GM19468 (cell line): ENCODE data around the gene SIDT2.
"Not testable (repeated sequence)": the region's sequence is repeated elsewhere in the genome, so short reads cannot be mapped to it uniquely, and the experiment has no call there.

Experiments used
- ATAC-seq: cut with Tn5 transposase; IDR thresholded peaks from one replicate; pipeline ENCODE4 v1.9.1; 2021; ENCODE audit warnings: mild to moderate bottlenecking, moderate library complexity, moderate number of reproducible peaks; ENCODE audit not compliant: unreplicated experiment; ENCODE audit errors: extremely low read depth

Gene SIDT2

GRCh38 chr11:117200813-117201657, 22.5 kb downstream of the SIDT2 start:
- no peak for ATAC-seq

- ATAC-seq: no peak
Measured at GRCh38 chr11:117201658-117202305, 23.2 kb downstream of the SIDT2 start.

- no peak for ATAC-seq
Measured at GRCh38 chr11:117202386-117203068, 24.0 kb downstream of the SIDT2 start.

GRCh38 chr11:117203069-117203407, 24.5 kb downstream of the SIDT2 start:
- no peak for ATAC-seq

- no peak for ATAC-seq
Measured at GRCh38 chr11:117204283-117205080, 25.9 kb downstream of the SIDT2 start.

- no peak for ATAC-seq
Measured at GRCh38 chr11:117205211-117205818, 26.8 kb downstream of the SIDT2 start.

GRCh38 chr11:117206111-117206510, 27.6 kb downstream of the SIDT2 start:
- ATAC-seq: not testable (repeated sequence)

- not testable (repeated sequence) for ATAC-seq
Measured at GRCh38 chr11:117206859-117207258, 28.3 kb downstream of the SIDT2 start.

GRCh38 chr11:117207481-117207880, 28.9 kb downstream of the SIDT2 start:
- ATAC-seq: not testable (repeated sequence)

- not testable (repeated sequence) for ATAC-seq
Measured at GRCh38 chr11:117208710-117209109, 30.2 kb downstream of the SIDT2 start.

GRCh38 chr11:117209351-117210125, 31.0 kb downstream of the SIDT2 start:
- ATAC-seq: not testable (repeated sequence)

- no peak for ATAC-seq
Measured at GRCh38 chr11:117210620-117211019, 32.1 kb downstream of the SIDT2 start.

- ATAC-seq: no peak
Measured at GRCh38 chr11:117212697-117213355, 34.3 kb downstream of the SIDT2 start.

- no peak for ATAC-seq
Measured at GRCh38 chr11:117214404-117215110, 36.0 kb downstream of the SIDT2 start.

GRCh38 chr11:117217141-117218084, 38.9 kb downstream of the SIDT2 start:
- ATAC-seq: no peak

GRCh38 chr11:117218133-117218915, 39.8 kb downstream of the SIDT2 start:
- ATAC-seq: no peak
